GM23338 (cell line): Measurements from ENCODE around the gene PTPRB. TPM values are rescaled to one million over a fixed set of nuclear protein-coding genes. Genes with fewer than 3 reads are reported as not detected.

ENCODE experiments used
- ATAC-seq: fragments of 200-7000 bp; cut with Tn5 transposase; 3 replicates; pipeline ENCODE4 v1.9.1; 2020
- DNase-seq: peaks from one replicate; pipeline ENCODE4 v3.0.0-alpha.2; 2015; ENCODE audit warnings: low spot score
- H2AFZ ChIP-seq: fragments of 200-600 bp; sonication (generic); 2 replicates; pipeline ENCODE4 v1.8.0; 2016; ENCODE audit warnings: antibody characterized with exemption, mild to moderate bottlenecking, moderate library complexity
- H3F3A ChIP-seq: fragments of 200-600 bp; sonication (generic); replicated peaks from 2 replicates; pipeline ENCODE4 v1.8.0; 2017; ENCODE audit warnings: antibody characterized with exemption, mixed run types, low read depth
- H3K27ac ChIP-seq: fragments of 200-600 bp; sonication (generic); 2 replicates; pipeline ENCODE4 v1.6.1; 2016; ENCODE audit warnings: low read depth
- H3K27me3 ChIP-seq: fragments of 200-600 bp; sonication (generic); 2 replicates; pipeline ENCODE4 v1.8.0; 2016; ENCODE audit warnings: mild to moderate bottlenecking, mixed run types, moderate library complexity; ENCODE audit not compliant: insufficient read depth
- H3K36me3 ChIP-seq: fragments of 200-600 bp; sonication (generic); 2 replicates; pipeline ENCODE4 v1.8.0; 2016; ENCODE audit warnings: mild to moderate bottlenecking; ENCODE audit not compliant: insufficient read depth
- H3K4me1 ChIP-seq: fragments of 200-600 bp; sonication (generic); 2 replicates; pipeline ENCODE4 v1.8.0; 2016; ENCODE audit warnings: mild to moderate bottlenecking, moderate library complexity; ENCODE audit not compliant: insufficient read depth
- H3K4me2 ChIP-seq: fragments of 200-600 bp; sonication (generic); 2 replicates; pipeline ENCODE4 v1.7.1; 2017; ENCODE audit warnings: mixed run types
- H3K4me3 ChIP-seq: fragments of 200-600 bp; sonication (generic); 2 replicates; pipeline ENCODE4 v1.6.1; 2016; ENCODE audit warnings: mixed run types
- H3K79me2 ChIP-seq: fragments of 200-600 bp; sonication (generic); replicated peaks from 2 replicates; pipeline ENCODE4 v1.8.0; 2017; ENCODE audit warnings: mild to moderate bottlenecking; ENCODE audit not compliant: insufficient read depth
- H3K9me2 ChIP-seq: fragments of 200-600 bp; sonication (generic); 2 replicates; pipeline ENCODE4 v1.8.0; 2017; ENCODE audit not compliant: insufficient read depth
- H4K20me1 ChIP-seq: fragments of 200-600 bp; sonication (generic); replicated peaks from 2 replicates; pipeline ENCODE4 v1.8.0; 2017; ENCODE audit warnings: mild to moderate bottlenecking; ENCODE audit not compliant: insufficient read depth
- H3K27ac Mint-ChIP-seq: 2 replicates; pipeline ENCODE4 v1.8.0; 2020; ENCODE audit warnings: inconsistent platforms, mild to moderate bottlenecking, moderate library complexity, mixed read lengths
- H3K27me3 Mint-ChIP-seq: 3 replicates; pipeline ENCODE4 v1.8.0; 2022; ENCODE audit warnings: low read depth, mild to moderate bottlenecking, moderate library complexity, mixed read lengths, inconsistent platforms; ENCODE audit not compliant: insufficient read depth, poor library complexity
- H3K36me3 Mint-ChIP-seq: 3 replicates; pipeline ENCODE4 v1.8.0; 2021; ENCODE audit warnings: low read depth, mild to moderate bottlenecking, inconsistent platforms, moderate library complexity, mixed read lengths
- H3K4me1 Mint-ChIP-seq: 3 replicates; pipeline ENCODE4 v1.8.0; 2020; ENCODE audit warnings: mild to moderate bottlenecking, inconsistent platforms, mixed read lengths
- H3K4me3 Mint-ChIP-seq: 3 replicates; pipeline ENCODE4 v1.8.0; 2021; ENCODE audit warnings: moderate library complexity, mild to moderate bottlenecking, inconsistent platforms, mixed read lengths
- H3K9me3 Mint-ChIP-seq: 3 replicates; pipeline ENCODE4 v1.8.0; 2020; ENCODE audit warnings: moderate library complexity, mild to moderate bottlenecking, inconsistent platforms, mixed read lengths
- CREB1 ChIP-seq: fragments of 250-450 bp; sonication (Bioruptor Pico); IDR thresholded peaks from 2 replicates; pipeline ENCODE4 v1.5.0; 2020; ENCODE audit warnings: low read depth, mild to moderate bottlenecking, moderate library complexity
- EZH2 ChIP-seq: fragments of 200-600 bp; sonication (generic); IDR thresholded peaks from one replicate; pipeline ENCODE4 v1.8.0; 2017; ENCODE audit warnings: antibody characterized with exemption, mild to moderate bottlenecking, low read depth; ENCODE audit not compliant: unreplicated experiment
- EZH2phosphoT487 ChIP-seq: fragments of 200-600 bp; sonication (generic); IDR thresholded peaks from one replicate; pipeline ENCODE4 v1.8.1; 2018; ENCODE audit warnings: antibody characterized with exemption; ENCODE audit not compliant: unreplicated experiment
- JUNB ChIP-seq: IDR thresholded peaks from one replicate; pipeline ENCODE4 v1.6.1; 2016; ENCODE audit warnings: antibody characterized with exemption; ENCODE audit not compliant: unreplicated experiment
- NANOG ChIP-seq: IDR thresholded peaks from 2 replicates; pipeline ENCODE4 v1.6.1; 2016; ENCODE audit warnings: antibody characterized with exemption, borderline replicate concordance
- POLR2AphosphoS5 ChIP-seq: IDR thresholded peaks from 2 replicates; pipeline ENCODE4 v1.6.1; 2016; ENCODE audit warnings: antibody characterized with exemption, low read depth
- REST ChIP-seq: IDR thresholded peaks from one replicate; pipeline ENCODE4 v1.6.1; 2018; ENCODE audit warnings: antibody characterized with exemption; ENCODE audit not compliant: unreplicated experiment
- STAT1 ChIP-seq: IDR thresholded peaks from one replicate; pipeline ENCODE4 v1.6.1; 2016; ENCODE audit warnings: antibody characterized with exemption; ENCODE audit not compliant: unreplicated experiment
- ZNF114 ChIP-seq: fragments of 250-450 bp; sonication (Bioruptor Pico); IDR thresholded peaks from 2 replicates; pipeline ENCODE4 v1.5.0; 2020; ENCODE audit warnings: mild to moderate bottlenecking, moderate library complexity
- ZNF331 ChIP-seq: fragments of 250-450 bp; sonication (Bioruptor Pico); IDR thresholded peaks from 2 replicates; pipeline ENCODE4 v1.5.0; 2020; ENCODE audit warnings: low read depth, mild to moderate bottlenecking, moderate library complexity
- polyA plus RNA-seq: library from polyadenylated mRNA; unstranded; fragments of >200 nt; fragmentation: Nextera tagmentation; extraction: Ambion mirVana; gene quantifications from 2 replicates; pipeline ENCODE4 v1.2.1, GENCODE V29; 2016
- total RNA-seq: library from RNA; depleted of rRNA; stranded (reverse); fragments of >200 nt; shearing (Covaris generic); gene quantifications from 2 replicates; pipeline ENCODE4 v1.2.3, GENCODE V29; 2014
- TF ChIP-seq, protein P1 (sequence below), 2 experiments: fragments of 200-600 bp in 1 of 2; sonication (generic) in 1 of 2; conservative IDR thresholded peaks; 2 replicates each; pipeline versions ENCODE4 v1.5.1 to v1.6.1; 2016 to 2017; ENCODE audit warnings: antibody characterized with exemption in 2 of 2, low read depth in 2 of 2, mild to moderate bottlenecking in 2 of 2, moderate library complexity in 1 of 2
- TF ChIP-seq, protein P2 (sequence below): IDR thresholded peaks from 2 replicates; pipeline ENCODE4 v1.6.1; 2016; ENCODE audit warnings: antibody characterized with exemption
- TF ChIP-seq, protein P3 (sequence below): fragments of 250-450 bp; sonication (Bioruptor Pico); IDR thresholded peaks from 2 replicates; pipeline ENCODE4 v1.5.0; 2020; ENCODE audit warnings: mild to moderate bottlenecking, moderate library complexity

PTPRB gene
- total and polyA plus RNA-seq, 2 experiments from 2014 or later = 0.13 to 1.7 TPM

DNA sequence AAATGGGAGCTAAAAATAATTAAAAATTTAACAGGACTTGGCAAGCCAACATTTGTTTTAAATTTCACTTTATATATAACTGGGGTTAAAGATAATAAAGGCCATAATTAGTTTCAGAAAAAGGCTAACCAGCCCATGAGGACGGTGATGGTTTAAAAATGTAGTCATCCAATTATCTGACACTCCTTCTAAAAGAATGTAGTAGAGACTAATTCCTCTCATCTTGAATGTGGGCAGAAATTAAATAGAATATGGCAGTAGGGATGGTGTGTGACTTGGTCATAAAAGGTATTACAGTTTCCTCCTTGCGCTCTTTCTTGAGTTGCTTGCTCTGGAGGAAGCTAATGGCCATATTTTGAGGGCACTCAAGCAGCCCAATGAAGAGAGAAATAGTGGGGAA, 49.1 kb upstream of the PTPRB start (continued):
- no peak for TF ChIP-seq ZNF331 (CRISPR knock-in tag)

DNA sequence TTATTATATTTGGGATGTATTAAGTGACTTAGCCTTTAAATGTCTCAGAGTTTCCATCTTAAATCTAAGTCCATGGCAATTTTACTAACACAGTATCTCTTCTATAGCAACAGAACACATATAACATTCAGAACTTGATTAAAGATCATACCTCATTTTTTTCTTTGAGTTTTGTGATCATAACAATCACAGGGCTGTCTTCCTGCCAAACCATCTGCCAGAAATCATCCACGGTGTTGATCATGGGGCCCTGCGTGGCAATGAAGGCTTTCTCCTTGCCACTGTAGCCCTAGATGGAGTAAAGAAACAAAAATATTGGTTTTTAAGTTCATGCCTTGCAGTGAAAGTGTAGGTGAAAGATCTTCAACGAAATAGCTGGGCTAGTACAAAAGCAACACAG, 46.7 kb upstream of the PTPRB start:
- no peak for TF ChIP-seq EZH2
- TF ChIP-seq ZNF331 (CRISPR knock-in tag) = no peak
- TF ChIP-seq, protein P1, sequence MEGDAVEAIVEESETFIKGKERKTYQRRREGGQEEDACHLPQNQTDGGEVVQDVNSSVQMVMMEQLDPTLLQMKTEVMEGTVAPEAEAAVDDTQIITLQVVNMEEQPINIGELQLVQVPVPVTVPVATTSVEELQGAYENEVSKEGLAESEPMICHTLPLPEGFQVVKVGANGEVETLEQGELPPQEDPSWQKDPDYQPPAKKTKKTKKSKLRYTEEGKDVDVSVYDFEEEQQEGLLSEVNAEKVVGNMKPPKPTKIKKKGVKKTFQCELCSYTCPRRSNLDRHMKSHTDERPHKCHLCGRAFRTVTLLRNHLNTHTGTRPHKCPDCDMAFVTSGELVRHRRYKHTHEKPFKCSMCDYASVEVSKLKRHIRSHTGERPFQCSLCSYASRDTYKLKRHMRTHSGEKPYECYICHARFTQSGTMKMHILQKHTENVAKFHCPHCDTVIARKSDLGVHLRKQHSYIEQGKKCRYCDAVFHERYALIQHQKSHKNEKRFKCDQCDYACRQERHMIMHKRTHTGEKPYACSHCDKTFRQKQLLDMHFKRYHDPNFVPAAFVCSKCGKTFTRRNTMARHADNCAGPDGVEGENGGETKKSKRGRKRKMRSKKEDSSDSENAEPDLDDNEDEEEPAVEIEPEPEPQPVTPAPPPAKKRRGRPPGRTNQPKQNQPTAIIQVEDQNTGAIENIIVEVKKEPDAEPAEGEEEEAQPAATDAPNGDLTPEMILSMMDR (conservative IDR thresholded peaks at IDR 0.05; ENCODE audit: low read depth in 2 of 2) = no peak
- TF ChIP-seq, protein P2, sequence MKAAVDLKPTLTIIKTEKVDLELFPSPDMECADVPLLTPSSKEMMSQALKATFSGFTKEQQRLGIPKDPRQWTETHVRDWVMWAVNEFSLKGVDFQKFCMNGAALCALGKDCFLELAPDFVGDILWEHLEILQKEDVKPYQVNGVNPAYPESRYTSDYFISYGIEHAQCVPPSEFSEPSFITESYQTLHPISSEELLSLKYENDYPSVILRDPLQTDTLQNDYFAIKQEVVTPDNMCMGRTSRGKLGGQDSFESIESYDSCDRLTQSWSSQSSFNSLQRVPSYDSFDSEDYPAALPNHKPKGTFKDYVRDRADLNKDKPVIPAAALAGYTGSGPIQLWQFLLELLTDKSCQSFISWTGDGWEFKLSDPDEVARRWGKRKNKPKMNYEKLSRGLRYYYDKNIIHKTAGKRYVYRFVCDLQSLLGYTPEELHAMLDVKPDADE = no peak
- no peak for TF ChIP-seq JUNB
- no peak for TF ChIP-seq NANOG
- no peak for TF ChIP-seq POLR2AphosphoS5
- no peak for TF ChIP-seq CREB1
- TF ChIP-seq, protein P3, sequence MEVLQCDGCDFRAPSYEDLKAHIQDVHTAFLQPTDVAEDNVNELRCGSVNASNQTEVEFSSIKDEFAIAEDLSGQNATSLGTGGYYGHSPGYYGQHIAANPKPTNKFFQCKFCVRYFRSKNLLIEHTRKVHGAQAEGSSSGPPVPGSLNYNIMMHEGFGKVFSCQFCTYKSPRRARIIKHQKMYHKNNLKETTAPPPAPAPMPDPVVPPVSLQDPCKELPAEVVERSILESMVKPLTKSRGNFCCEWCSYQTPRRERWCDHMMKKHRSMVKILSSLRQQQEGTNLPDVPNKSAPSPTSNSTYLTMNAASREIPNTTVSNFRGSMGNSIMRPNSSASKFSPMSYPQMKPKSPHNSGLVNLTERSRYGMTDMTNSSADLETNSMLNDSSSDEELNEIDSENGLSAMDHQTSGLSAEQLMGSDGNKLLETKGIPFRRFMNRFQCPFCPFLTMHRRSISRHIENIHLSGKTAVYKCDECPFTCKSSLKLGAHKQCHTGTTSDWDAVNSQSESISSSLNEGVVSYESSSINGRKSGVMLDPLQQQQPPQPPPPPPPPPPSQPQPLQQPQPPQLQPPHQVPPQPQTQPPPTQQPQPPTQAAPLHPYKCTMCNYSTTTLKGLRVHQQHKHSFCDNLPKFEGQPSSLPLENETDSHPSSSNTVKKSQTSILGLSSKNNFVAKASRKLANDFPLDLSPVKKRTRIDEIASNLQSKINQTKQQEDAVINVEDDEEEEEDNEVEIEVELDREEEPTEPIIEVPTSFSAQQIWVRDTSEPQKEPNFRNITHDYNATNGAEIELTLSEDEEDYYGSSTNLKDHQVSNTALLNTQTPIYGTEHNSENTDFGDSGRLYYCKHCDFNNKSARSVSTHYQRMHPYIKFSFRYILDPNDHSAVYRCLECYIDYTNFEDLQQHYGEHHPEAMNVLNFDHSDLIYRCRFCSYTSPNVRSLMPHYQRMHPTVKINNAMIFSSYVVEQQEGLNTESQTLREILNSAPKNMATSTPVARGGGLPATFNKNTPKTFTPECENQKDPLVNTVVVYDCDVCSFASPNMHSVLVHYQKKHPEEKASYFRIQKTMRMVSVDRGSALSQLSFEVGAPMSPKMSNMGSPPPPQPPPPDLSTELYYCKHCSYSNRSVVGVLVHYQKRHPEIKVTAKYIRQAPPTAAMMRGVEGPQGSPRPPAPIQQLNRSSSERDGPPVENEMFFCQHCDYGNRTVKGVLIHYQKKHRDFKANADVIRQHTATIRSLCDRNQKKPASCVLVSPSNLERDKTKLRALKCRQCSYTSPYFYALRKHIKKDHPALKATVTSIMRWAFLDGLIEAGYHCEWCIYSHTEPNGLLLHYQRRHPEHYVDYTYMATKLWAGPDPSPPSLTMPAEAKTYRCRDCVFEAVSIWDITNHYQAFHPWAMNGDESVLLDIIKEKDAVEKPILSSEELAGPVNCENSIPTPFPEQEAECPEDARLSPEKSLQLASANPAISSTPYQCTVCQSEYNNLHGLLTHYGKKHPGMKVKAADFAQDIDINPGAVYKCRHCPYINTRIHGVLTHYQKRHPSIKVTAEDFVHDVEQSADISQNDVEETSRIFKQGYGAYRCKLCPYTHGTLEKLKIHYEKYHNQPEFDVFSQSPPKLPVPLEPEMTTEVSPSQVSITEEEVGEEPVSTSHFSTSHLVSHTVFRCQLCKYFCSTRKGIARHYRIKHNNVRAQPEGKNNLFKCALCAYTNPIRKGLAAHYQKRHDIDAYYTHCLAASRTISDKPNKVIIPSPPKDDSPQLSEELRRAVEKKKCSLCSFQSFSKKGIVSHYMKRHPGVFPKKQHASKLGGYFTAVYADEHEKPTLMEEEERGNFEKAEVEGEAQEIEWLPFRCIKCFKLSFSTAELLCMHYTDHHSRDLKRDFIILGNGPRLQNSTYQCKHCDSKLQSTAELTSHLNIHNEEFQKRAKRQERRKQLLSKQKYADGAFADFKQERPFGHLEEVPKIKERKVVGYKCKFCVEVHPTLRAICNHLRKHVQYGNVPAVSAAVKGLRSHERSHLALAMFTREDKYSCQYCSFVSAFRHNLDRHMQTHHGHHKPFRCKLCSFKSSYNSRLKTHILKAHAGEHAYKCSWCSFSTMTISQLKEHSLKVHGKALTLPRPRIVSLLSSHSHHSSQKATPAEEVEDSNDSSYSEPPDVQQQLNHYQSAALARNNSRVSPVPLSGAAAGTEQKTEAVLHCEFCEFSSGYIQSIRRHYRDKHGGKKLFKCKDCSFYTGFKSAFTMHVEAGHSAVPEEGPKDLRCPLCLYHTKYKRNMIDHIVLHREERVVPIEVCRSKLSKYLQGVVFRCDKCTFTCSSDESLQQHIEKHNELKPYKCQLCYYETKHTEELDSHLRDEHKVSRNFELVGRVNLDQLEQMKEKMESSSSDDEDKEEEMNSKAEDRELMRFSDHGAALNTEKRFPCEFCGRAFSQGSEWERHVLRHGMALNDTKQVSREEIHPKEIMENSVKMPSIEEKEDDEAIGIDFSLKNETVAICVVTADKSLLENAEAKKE = no peak
- no peak for TF ChIP-seq STAT1
- no peak for TF ChIP-seq REST
- no peak for TF ChIP-seq ZNF114 (CRISPR knock-in tag)
- TF ChIP-seq EZH2phosphoT487 = no peak
- no peaks in the 10 kb centered on the region for H3K36me3 Mint-ChIP-seq
- Histone ChIP-seq H2AFZ (peak overlapping the region; percentile 21; the same call in 1 of the 2 replicates), H3K4me3 (no peak overlapping the region), H3K9me2 (peaks cover 3% of the 10 kb centered on the region; the same call in 1 of the 2 replicates), H3K27ac (no peak overlapping the region), H4K20me1 (no peaks in the 10 kb centered on the region), H3K79me2 (no peaks in the 10 kb centered on the region), H3K4me2 (no peak overlapping the region), H3F3A (no peaks in the 10 kb centered on the region), H3K4me1 (peaks cover 5% of the 10 kb centered on the region), H3K36me3 (no peaks in the 10 kb centered on the region), H3K27me3 (no peaks in the 10 kb centered on the region)
- no peak overlapping the region for H3K27ac Mint-ChIP-seq
- no peak overlapping the region for H3K4me3 Mint-ChIP-seq
- no peak for DNase-seq
- peaks cover 12% of the 10 kb centered on the region; the same call in 2 of the 3 replicates for H3K4me1 Mint-ChIP-seq
- no peaks in the 10 kb centered on the region for H3K9me3 Mint-ChIP-seq
- no peak for ATAC-seq
- H3K27me3 Mint-ChIP-seq = no peaks in the 10 kb centered on the region
